Measurements from ENCODE around the gene RAD54L. TPM values are rescaled to one million over a fixed set of nuclear protein-coding genes. Genes with fewer than 3 reads are reported as not detected.
"Not testable (repeated sequence)": the region's sequence is repeated elsewhere in the genome, so short reads cannot be mapped to it uniquely, and the experiment has no call there.

RAD54L gene
- total RNA-seq, 2 donors from 2014 or later: 33.1 to 34.9 TPM

GRCh38 chr1:46322191-46322590 is 74.6 kb downstream of the RAD54L start:
- not testable (repeated sequence) for H3K27ac Mint-ChIP-seq; H3K4me1 Mint-ChIP-seq (ENCODE audit: low read depth); H3K36me3 Mint-ChIP-seq (ENCODE audit: insufficient read depth in 2 of 2); H3K27me3 Mint-ChIP-seq (ENCODE audit: low read depth); DNase-seq; H3K4me3 Mint-ChIP-seq; ATAC-seq (replicated peaks in 1 of 2); H3K9me3 Mint-ChIP-seq

- not testable (repeated sequence) for H3K27me3 Mint-ChIP-seq (ENCODE audit: low read depth); H3K4me1 Mint-ChIP-seq (ENCODE audit: low read depth); H3K27ac Mint-ChIP-seq; H3K4me3 Mint-ChIP-seq; DNase-seq; H3K36me3 Mint-ChIP-seq (ENCODE audit: insufficient read depth in 2 of 2); ATAC-seq (replicated peaks in 1 of 2); H3K9me3 Mint-ChIP-seq
Observed at GRCh38 chr1:46325285-46326076, 77.9 kb downstream of the RAD54L start.

Other genes starting within 250 kb of the RAD54L start
- under 1 TPM; 0.89 to 0.93 TPM for gene PIK3R3, start 115.1 kb upstream of the RAD54L start, total RNA-seq
- under 1 TPM; 0.30 to 0.34 TPM for gene TSPAN1, start 72.7 kb upstream of the RAD54L start, total RNA-seq
- not detected for gene P3R3URF, start 71.3 kb upstream of the RAD54L start, total RNA-seq
- gene POMGNT1, start 49.3 kb upstream of the RAD54L start, total RNA-seq: 10 to 100 TPM; 30.8 to 35.5 TPM
- under 1 TPM in 1 of 2 donors, not detected in 1; 0.21 TPM for gene LURAP1, start 44.4 kb upstream of the RAD54L start, total RNA-seq
- gene LRRC41, start 55.9 kb downstream of the RAD54L start, total RNA-seq: 10 to 100 TPM; 47.7 to 53.4 TPM
- 100 to 1,000 TPM; 287 to 303 TPM for gene UQCRH, start 55.9 kb downstream of the RAD54L start, total RNA-seq
- gene NSUN4, start 93.0 kb downstream of the RAD54L start, total RNA-seq: 10 to 100 TPM; 42.4 to 42.9 TPM
- 1 to 10 TPM; 5.1 to 8.8 TPM for gene FAAH, start 146.6 kb downstream of the RAD54L start, total RNA-seq
- under 1 TPM in 1 of 2 donors, not detected in 1; 0.37 TPM for gene DMBX1, start 242.1 kb downstream of the RAD54L start, total RNA-seq

Data from activated T-cell treated with anti-CD3 and anti-CD28 coated beads, Interleukin-2, amount 50 U/mL, for 72 hours (primary cell).